NCI-H2029 treated with DMSO at 0.1 percent for 48 hours (cell line): ENCODE results near the gene ANAPC2.

Experiments used
- DNase-seq: peaks from one replicate; lab custom pipeline; 2025; lab: John Stamatoyannopoulos, UW

ANAPC2 gene

GRCh38 chr9:137175345-137175961 is 12.9 kb downstream of the ANAPC2 start:
- no peak for DNase-seq

GRCh38 chr9:137174722-137175293 is 13.6 kb downstream of the ANAPC2 start:
- no peak for DNase-seq

- DNase-seq: no peak
Measured at GRCh38 chr9:137173796-137174664, 14.3 kb downstream of the ANAPC2 start.

GRCh38 chr9:137172901-137173795 is 15.2 kb downstream of the ANAPC2 start:
- no peak for DNase-seq

- DNase-seq: no peak
Measured at GRCh38 chr9:137171149-137171900, 17.0 kb downstream of the ANAPC2 start.

- no peak for DNase-seq
Measured at GRCh38 chr9:137170486-137171148, 17.7 kb downstream of the ANAPC2 start.

GRCh38 chr9:137169896-137170358 is 18.4 kb downstream of the ANAPC2 start, which contains the start of gene LRRC26:
TSS of gene LRRC26 (minus strand) at chr9:137170051. CDS start at chr9:137169943, 108 bp downstream.
- DNase-seq: no peak

GRCh38 chr9:137168904-137169856 is 19.2 kb downstream of the ANAPC2 start:
- DNase-seq: peak; percentile 52

GRCh38 chr9:137168573-137168903 is 19.8 kb downstream of the ANAPC2 start:
- DNase-seq: no peak

GRCh38 chr9:137167747-137168572 is 20.4 kb downstream of the ANAPC2 start:
- DNase-seq: no peak

- no peak for DNase-seq
Measured at GRCh38 chr9:137167277-137167746, 21.0 kb downstream of the ANAPC2 start.

GRCh38 chr9:137166380-137167229 is 21.8 kb downstream of the ANAPC2 start:
- no peak for DNase-seq

GRCh38 chr9:137165250-137165836 is 23.0 kb downstream of the ANAPC2 start:
- no peak for DNase-seq

GRCh38 chr9:137164370-137165249 is 23.8 kb downstream of the ANAPC2 start:
- DNase-seq: no peak

- no peak for DNase-seq
Measured at GRCh38 chr9:137163805-137164204, 24.6 kb downstream of the ANAPC2 start.

- no peak for DNase-seq
Measured at GRCh38 chr9:137163365-137163715, 25.0 kb downstream of the ANAPC2 start.
